Spleen (tissue), 11 donors: ENCODE measurements around the gene ULBP1. TPM values are rescaled to one million over a fixed set of nuclear protein-coding genes. Genes with fewer than 3 reads are reported as not detected.
"Not testable (repeated sequence)": the region's sequence is repeated elsewhere in the genome, so short reads cannot be mapped to it uniquely, and the experiment has no call there.

Source experiments
- DNase-seq: peaks from one replicate; pipeline ENCODE4 v3.0.0-alpha.2; 2020
- H3K27ac ChIP-seq, 8 donors: fragments of 200-600 bp; sonication (generic) in 7 of 8; 1 replicate in 4 of 8; 2 replicates in 4 of 8; pipeline versions ENCODE4 v1.5.0 to v1.8.0; 2016 to 2021; ENCODE audit warnings: inconsistent platforms in 4 of 8, mild to moderate bottlenecking in 4 of 8, moderate library complexity in 1 of 8
- H3K27me3 ChIP-seq, 7 donors: fragments of 200-600 bp; sonication (generic) in 6 of 7; replicated peaks in 1 of 7; 1 replicate in 4 of 7; 2 replicates in 3 of 7; pipeline versions ENCODE4 v1.5.0 to v1.8.0; 2016 to 2021; ENCODE audit warnings: inconsistent platforms in 3 of 7, mild to moderate bottlenecking in 1 of 7
- H3K36me3 ChIP-seq, 6 donors: fragments of 200-600 bp; sonication (generic) in 5 of 6; 1 replicate in 4 of 6; 2 replicates in 2 of 6; pipeline versions ENCODE4 v1.5.0 to v1.8.0; 2016 to 2021; ENCODE audit warnings: inconsistent platforms in 2 of 6
- H3K4me1 ChIP-seq, 6 donors: fragments of 200-600 bp; sonication (generic) in 5 of 6; 1 replicate in 3 of 6; 2 replicates in 3 of 6; pipeline versions ENCODE4 v1.5.0 to v1.8.0; 2016 to 2021; ENCODE audit warnings: inconsistent platforms in 3 of 6
- H3K4me3 ChIP-seq, 8 donors: fragments of 200-600 bp; sonication (generic) in 7 of 8; 1 replicate in 4 of 8; 2 replicates in 4 of 8; pipeline versions ENCODE4 v1.5.0 to v1.8.0; 2016 to 2021; ENCODE audit warnings: inconsistent platforms in 4 of 8, mild to moderate bottlenecking in 4 of 8, moderate library complexity in 2 of 8
- H3K9me3 ChIP-seq, 8 donors: fragments of 200-600 bp; sonication (generic) in 7 of 8; 1 replicate in 4 of 8; 2 replicates in 4 of 8; pipeline versions ENCODE4 v1.5.0 to v1.8.0; 2016 to 2021; ENCODE audit warnings: inconsistent platforms in 4 of 8
- CTCF ChIP-seq, 11 experiments: fragments of 200-600 bp in 7 of 11; fragments of 450-650 bp in 4 of 11; sonication (generic) in 4 of 11; IDR thresholded peaks in 8 of 11; conservative IDR thresholded peaks in 3 of 11; 1 replicate in 7 of 11; 2 replicates in 4 of 11; pipeline versions ENCODE4 v1.4.0 to v1.8.0; 2016 to 2021; ENCODE audit warnings: antibody characterized with exemption in 11 of 11, inconsistent platforms in 4 of 11, mild to moderate bottlenecking in 1 of 11
- POLR2A ChIP-seq, 3 donors: fragments of 450-650 bp; IDR thresholded peaks; one replicate each; pipeline ENCODE4 v1.5.1; 2017; ENCODE audit warnings: antibody characterized with exemption in 3 of 3, mild to moderate bottlenecking in 1 of 3
- POLR2AphosphoS5 ChIP-seq, 3 donors: sonication (generic); formaldehyde crosslinking; IDR thresholded peaks; one replicate each; pipeline ENCODE4 v1.5.1; 2017; ENCODE audit warnings: antibody characterized with exemption in 3 of 3
- WGBS, 5 donors: extraction: QIAGEN DNeasy Blood & Tissue Kit in 3 of 5; methylation state at CpG; one replicate each; pipeline versions ENCODE4 v1.1.5 to v1.1.7; 2013 to 2018; 5-methylcytosine and 5-hydroxymethylcytosine counted together
- intact Hi-C: fragments of 100-400 bp; cut with DNase I; formaldehyde crosslinking; loops from one replicate; pipeline ENCODE4 v1.15.0; 2023; ENCODE audit warnings: low total_unique reads
- polyA plus RNA-seq, 3 donors: library from polyadenylated mRNA; stranded (reverse); fragments of 200-250 nt; gene quantifications; one replicate each; pipeline ENCODE4 v1.2.1, GENCODE V29; 2013
- total RNA-seq, 7 donors: library from RNA; depleted of rRNA in 3 of 7; stranded (reverse); fragments of >200 nt in 3 of 7; fragmentation: NEBNext Ultra II Directional in 4 of 7; extraction: Animal tissue kit (Norgen Biotek cat#: 25700) in 4 of 7; gene quantifications; one replicate each; pipeline versions ENCODE4 v1.1.0 to v1.2.1, GENCODE V29; 2016 to 2021
- donor health status: healthy with polysubstance abuse.
- donor health status: DM: no; HTN: no; CAD: no; lungs with moderate emphysema.
- donor health status: DM: no; HTN: no; CAD: no.
- donor health status: Bipolar disorder and iron deficiency.
- donor health status: healthy.
- donor health status: DM: no; HTN: no; CAD: no.
- donor health status: DM: yes; HTN: yes; CAD: no.

Gene ULBP1
- total and polyA plus RNA-seq, 10 donors = 0.03 to 0.34 (median 0.15) TPM; not detected in 6

GRCh38 chr6:149951626-149952025, 12.1 kb upstream of the ULBP1 start:
- no peaks in the 10 kb centered on the region for H3K9me3 ChIP-seq
- DNase-seq = no peak
- peaks cover 0 to 86% (median 47%) of the 10 kb centered on the region in 7 donors for H3K27me3 ChIP-seq
- intact Hi-C loops = no loop called here
- no peak overlapping the region for H3K27ac ChIP-seq
- H3K36me3 ChIP-seq = no peaks in the 10 kb centered on the region
- H3K4me1 ChIP-seq = peaks cover 0 to 8% (median 6%) of the 10 kb centered on the region in 6 donors
- TF ChIP-seq POLR2AphosphoS5 (IDR thresholded peaks at IDR 0.05) (no peak), CTCF (IDR thresholded peaks at IDR 0.05 in 8 of 11, conservative IDR thresholded peaks at IDR 0.05 in 3 of 11) (no peak), POLR2A (IDR thresholded peaks at IDR 0.05) (no peak)
- WGBS, 5 donors = 72 to 88% (median 83%) methylated on average over 3 of the region's 3 CpGs
- no peak overlapping the region for H3K4me3 ChIP-seq

GRCh38 chr6:149953390-149953789, 10.4 kb upstream of the ULBP1 start:
- H3K27ac ChIP-seq, H3K4me3 ChIP-seq, intact Hi-C loops, H3K9me3 ChIP-seq, H3K36me3 ChIP-seq, DNase-seq, H3K4me1 ChIP-seq: not testable (repeated sequence)
- H3K27me3 ChIP-seq = peaks cover 0 to 97% (median 49%) of the 10 kb centered on the region in 7 donors
- WGBS, 5 donors = 28 to 34% (median 29%) methylated on average over 2 of the region's 2 CpGs

- peaks cover 0 to 99% (median 49%) of the 10 kb centered on the region in 7 donors for H3K27me3 ChIP-seq
- H3K27ac ChIP-seq, DNase-seq, H3K4me3 ChIP-seq, H3K9me3 ChIP-seq, H3K36me3 ChIP-seq, intact Hi-C loops, H3K4me1 ChIP-seq: not testable (repeated sequence)
- 0 to 6% (median 0%) methylated on average over 2 to 8 of the region's 10 CpGs for WGBS, 5 donors
Observed at GRCh38 chr6:149953934-149954327, 9.8 kb upstream of the ULBP1 start.

- H3K9me3 ChIP-seq, H3K4me1 ChIP-seq, intact Hi-C loops, H3K36me3 ChIP-seq, DNase-seq, H3K27ac ChIP-seq: not testable (repeated sequence)
- Histone ChIP-seq H3K4me3 (peak overlapping the region in 1 of 8 donors; percentile 39), H3K27me3 (peaks cover 0 to 100% (median 49%) of the 10 kb centered on the region in 7 donors)
- WGBS, 5 donors = 4 to 10% (median 7%) methylated on average over 24 to 34 of the region's 53 CpGs; no CpG with 5 or more reads in 1 of the 5 donors
Observed at GRCh38 chr6:149954328-149954983, 9.3 kb upstream of the ULBP1 start.

GRCh38 chr6:149954984-149955653, 8.6 kb upstream of the ULBP1 start:
- H3K36me3 ChIP-seq, H3K27ac ChIP-seq, H3K4me1 ChIP-seq, DNase-seq, H3K4me3 ChIP-seq, H3K9me3 ChIP-seq, intact Hi-C loops: not testable (repeated sequence)
- peaks cover 0 to 100% (median 47%) of the 10 kb centered on the region in 7 donors for H3K27me3 ChIP-seq
- WGBS, 5 donors = 11 to 45% (median 24%) methylated on average over 12 to 13 of the region's 21 CpGs

- H3K27ac ChIP-seq, H3K4me3 ChIP-seq, H3K4me1 ChIP-seq, H3K36me3 ChIP-seq, H3K9me3 ChIP-seq, intact Hi-C loops, DNase-seq: not testable (repeated sequence)
- 36 to 50% (median 44%) methylated on average over 7 of the region's 7 CpGs for WGBS, 5 donors
- peaks cover 0 to 100% (median 54%) of the 10 kb centered on the region in 7 donors for H3K27me3 ChIP-seq
Observed at GRCh38 chr6:149955654-149956317, 8.0 kb upstream of the ULBP1 start.

GRCh38 chr6:149958124-149958523, 5.6 kb upstream of the ULBP1 start:
- peaks cover 3 to 100% (median 57%) of the 10 kb centered on the region in 7 donors for H3K27me3 ChIP-seq
- not testable (repeated sequence) for H3K9me3 ChIP-seq

GRCh38 chr6:149959806-149960205, 3.9 kb upstream of the ULBP1 start:
- Histone ChIP-seq H3K27me3 (peaks cover 7 to 100% (median 62%) of the 10 kb centered on the region in 7 donors), H3K4me1 (peaks cover 3 to 22% (median 19%) of the 10 kb centered on the region in 6 donors)
- H3K36me3 ChIP-seq, H3K9me3 ChIP-seq, intact Hi-C loops, DNase-seq, H3K27ac ChIP-seq, H3K4me3 ChIP-seq: not testable (repeated sequence)
- WGBS, 5 donors = 79 to 98% (median 84%) methylated on average over 2 to 4 of the region's 4 CpGs

More at GRCh38 chr6:149958124-149958523, 5.6 kb upstream of the ULBP1 start:
- H3K36me3 ChIP-seq, intact Hi-C loops, H3K27ac ChIP-seq, DNase-seq, H3K4me3 ChIP-seq: not testable (repeated sequence)
- 40 to 55% (median 49%) methylated on average over 3 of the region's 3 CpGs for WGBS, 5 donors
- H3K4me1 ChIP-seq = peaks cover 2 to 13% (median 8%) of the 10 kb centered on the region in 6 donors
